Duodenal mucosa (tissue), 2 donors: ENCODE measurements around the gene MAGI2.
"Not testable (repeated sequence)": the region's sequence is repeated elsewhere in the genome, so short reads cannot be mapped to it uniquely, and the experiment has no call there.

Experiments used
- H3K27ac ChIP-seq: one replicate; pipeline ENCODE4 v1.7.0; 2013; ENCODE audit warnings: low read depth, low read length
- H3K27me3 ChIP-seq, 2 donors: one replicate each; pipeline ENCODE4 v1.7.0; 2013; ENCODE audit warnings: low read length in 2 of 2, control low read depth in 1 of 2; ENCODE audit not compliant: insufficient read depth in 2 of 2, control insufficient read depth in 1 of 2
- H3K36me3 ChIP-seq, 2 donors: one replicate each; pipeline ENCODE4 v1.7.0; 2013; ENCODE audit warnings: low read length in 2 of 2, control low read depth in 1 of 2; ENCODE audit not compliant: insufficient read depth in 2 of 2, control insufficient read depth in 1 of 2
- H3K4me1 ChIP-seq, 2 donors: one replicate each; pipeline ENCODE4 v1.7.0; 2013; ENCODE audit warnings: low read length in 2 of 2, control low read depth in 1 of 2; ENCODE audit not compliant: insufficient read depth in 2 of 2, control insufficient read depth in 1 of 2
- H3K4me3 ChIP-seq, 2 donors: one replicate each; pipeline ENCODE4 v1.7.0; 2013; ENCODE audit warnings: low read length in 2 of 2, low read depth in 1 of 2
- H3K9ac ChIP-seq, 2 donors: one replicate each; pipeline ENCODE4 v1.7.0; 2013; ENCODE audit warnings: low read length in 2 of 2, low read depth in 1 of 2
- H3K9me3 ChIP-seq, 2 donors: one replicate each; pipeline ENCODE4 v1.7.0; 2013; ENCODE audit warnings: low read length in 2 of 2, control low read depth in 1 of 2; ENCODE audit not compliant: control insufficient read depth in 1 of 2

MAGI2 gene

GRCh38 chr7:78535655-78536054 lies 917.8 kb downstream of the MAGI2 start:
- H3K27me3 ChIP-seq: no peaks in the 10 kb centered on the region
- no peak overlapping the region for H3K4me3 ChIP-seq
- peaks cover 0 to 2% of the 10 kb centered on the region in 2 donors for H3K9me3 ChIP-seq
- H3K9ac ChIP-seq: no peak overlapping the region
- no peak overlapping the region for H3K27ac ChIP-seq
- no peaks in the 10 kb centered on the region for H3K36me3 ChIP-seq
- H3K4me1 ChIP-seq: no peaks in the 10 kb centered on the region

GRCh38 chr7:78530351-78530750 lies 923.1 kb downstream of the MAGI2 start:
- Histone ChIP-seq H3K4me3 (no peak overlapping the region), H3K9ac (no peak overlapping the region), H3K27me3 (no peaks in the 10 kb centered on the region), H3K4me1 (no peaks in the 10 kb centered on the region), H3K9me3 (peaks cover 0 to 2% of the 10 kb centered on the region in 2 donors), H3K36me3 (no peaks in the 10 kb centered on the region), H3K27ac (no peak overlapping the region)

GRCh38 chr7:78529392-78529791 lies 924.1 kb downstream of the MAGI2 start:
- Histone ChIP-seq H3K36me3 (no peaks in the 10 kb centered on the region), H3K4me1 (no peaks in the 10 kb centered on the region), H3K4me3 (no peak overlapping the region), H3K27me3 (no peaks in the 10 kb centered on the region), H3K27ac (no peak overlapping the region), H3K9me3 (peaks cover 0 to 2% of the 10 kb centered on the region in 2 donors), H3K9ac (no peak overlapping the region)

GRCh38 chr7:78528964-78529363 lies 924.5 kb downstream of the MAGI2 start:
- Histone ChIP-seq H3K9ac (no peak overlapping the region), H3K4me3 (no peak overlapping the region), H3K9me3 (peaks cover 0 to 2% of the 10 kb centered on the region in 2 donors), H3K27me3 (no peaks in the 10 kb centered on the region), H3K4me1 (no peaks in the 10 kb centered on the region), H3K36me3 (no peaks in the 10 kb centered on the region), H3K27ac (no peak overlapping the region)

- Histone ChIP-seq H3K9me3 (no peaks in the 10 kb centered on the region), H3K9ac (no peak overlapping the region), H3K27ac (no peak overlapping the region), H3K27me3 (no peaks in the 10 kb centered on the region), H3K4me3 (no peak overlapping the region), H3K36me3 (no peaks in the 10 kb centered on the region), H3K4me1 (no peaks in the 10 kb centered on the region)
These were observed 929.5 kb downstream of the MAGI2 start for GRCh38 chr7:78523930-78524329.

- Histone ChIP-seq H3K9ac (no peak overlapping the region), H3K27ac (no peak overlapping the region), H3K9me3 (no peaks in the 10 kb centered on the region), H3K36me3 (no peaks in the 10 kb centered on the region), H3K4me3 (no peak overlapping the region), H3K27me3 (no peaks in the 10 kb centered on the region), H3K4me1 (no peaks in the 10 kb centered on the region)
These were observed 931.5 kb downstream of the MAGI2 start for GRCh38 chr7:78521961-78522360.

GRCh38 chr7:78516450-78516849 lies 937.0 kb downstream of the MAGI2 start:
- no peak overlapping the region for H3K9ac ChIP-seq

GRCh38 chr7:78514634-78515033 lies 938.8 kb downstream of the MAGI2 start:
- Histone ChIP-seq H3K9ac (no peak overlapping the region), H3K27ac (no peak overlapping the region), H3K4me1 (no peaks in the 10 kb centered on the region), H3K4me3 (no peak overlapping the region), H3K27me3 (no peaks in the 10 kb centered on the region), H3K36me3 (no peaks in the 10 kb centered on the region), H3K9me3 (no peaks in the 10 kb centered on the region)

More at GRCh38 chr7:78516450-78516849, 937.0 kb downstream of the MAGI2 start:
- Histone ChIP-seq H3K27ac (no peak overlapping the region), H3K36me3 (no peaks in the 10 kb centered on the region), H3K27me3 (no peaks in the 10 kb centered on the region), H3K4me1 (no peaks in the 10 kb centered on the region), H3K9me3 (no peaks in the 10 kb centered on the region), H3K4me3 (no peak overlapping the region)

- H3K27me3 ChIP-seq: no peaks in the 10 kb centered on the region
- H3K36me3 ChIP-seq: no peaks in the 10 kb centered on the region
- no peak overlapping the region for H3K27ac ChIP-seq
- H3K9ac ChIP-seq: no peak overlapping the region
- H3K4me3 ChIP-seq: no peak overlapping the region
- H3K9me3 ChIP-seq: no peaks in the 10 kb centered on the region
- no peaks in the 10 kb centered on the region for H3K4me1 ChIP-seq
These were observed 942.8 kb downstream of the MAGI2 start for GRCh38 chr7:78510580-78511188.

GRCh38 chr7:78503301-78503700 lies 950.2 kb downstream of the MAGI2 start:
- not testable (repeated sequence) for H3K4me3 ChIP-seq, H3K27me3 ChIP-seq, H3K36me3 ChIP-seq, H3K9ac ChIP-seq, H3K4me1 ChIP-seq, H3K9me3 ChIP-seq, H3K27ac ChIP-seq

GRCh38 chr7:78501064-78501463 lies 952.4 kb downstream of the MAGI2 start:
- Histone ChIP-seq H3K27me3 (no peaks in the 10 kb centered on the region), H3K9me3 (no peaks in the 10 kb centered on the region), H3K4me1 (no peaks in the 10 kb centered on the region), H3K4me3 (no peak overlapping the region), H3K9ac (no peak overlapping the region), H3K36me3 (no peaks in the 10 kb centered on the region), H3K27ac (no peak overlapping the region)
